ENCODE results near the gene PPM1F. TPM values are rescaled to one million over a fixed set of nuclear protein-coding genes. Genes with fewer than 3 reads are reported as not detected.
"Not testable (repeated sequence)": the region's sequence is repeated elsewhere in the genome, so short reads cannot be mapped to it uniquely, and the experiment has no call there.

The PPM1F gene
- total and polyA plus RNA-seq, 10 of the 15 experiments (the other 5 are each of a cell fraction or from before 2014, with no cell fraction given) = 0.55 to 26.3 (median 9.7) TPM

- SMC1A ChIA-PET (ENCODE audit: uncharacterized antibody, unreplicated experiment); H3K27ac ChIP-seq (ENCODE audit: control insufficient read depth, insufficient read depth); POLR2A ChIA-PET; H3K9me3 ChIP-seq (replicated peaks; ENCODE audit: control insufficient read depth, insufficient read depth, low read length); H2AFZ ChIP-seq (ENCODE audit: control insufficient read depth, low read depth, low read length); H3K4me2 ChIP-seq (ENCODE audit: control insufficient read depth, insufficient read depth); DNase-seq (ENCODE audit: low read depth, low spot score); H3K9ac ChIP-seq (ENCODE audit: control insufficient read depth, insufficient read depth, low read length); BruUV-seq (replicated peaks); in situ Hi-C loops (cut with MboI); H3K4me1 ChIP-seq (ENCODE audit: control insufficient read depth, insufficient read depth, low read length); H4K20me1 ChIP-seq (ENCODE audit: control insufficient read depth, insufficient read depth); CTCF ChIA-PET; ATAC-seq; FAIRE-seq; H3K4me3 ChIP-seq; RAD21 ChIA-PET (ENCODE audit: unreplicated experiment); intact Hi-C loops (cut with micrococcal nuclease; ENCODE audit: unreplicated experiment); H3K27me3 ChIP-seq (replicated peaks in 1 of 2; ENCODE audit: control insufficient read depth in 2 of 2, insufficient read depth in 2 of 2, low read length in 1 of 2); H3K79me2 ChIP-seq (ENCODE audit: control insufficient read depth, insufficient read depth, low read length); H3K36me3 ChIP-seq (ENCODE audit: control insufficient read depth in 2 of 2, insufficient read depth in 2 of 2, low read length in 1 of 2): not testable (repeated sequence)
- WGBS (ENCODE audit: insufficient coverage, insufficient replicate concordance, low lambda C conversion rate, missing lambda C conversion rate) = 63% methylated on average over 6 of the region's 11 CpGs
Measured at GRCh38 chr22:21905234-21905633, 47.4 kb downstream of the PPM1F start.

- Histone ChIP-seq H3K4me1 (ENCODE audit: control insufficient read depth, insufficient read depth, low read length) (peaks cover 5% of the 10 kb centered on the region; the same call in 1 of the 2 replicates), H3K79me2 (ENCODE audit: control insufficient read depth, insufficient read depth, low read length) (no peaks in the 10 kb centered on the region), H3K36me3 (ENCODE audit: control insufficient read depth in 2 of 2, insufficient read depth in 2 of 2, low read length in 1 of 2) (no peaks in the 10 kb centered on the region), H3K4me2 (ENCODE audit: control insufficient read depth, insufficient read depth) (no peak overlapping the region), H3K9ac (ENCODE audit: control insufficient read depth, insufficient read depth, low read length) (no peak overlapping the region), H3K27me3 (replicated peaks in 1 of 2; ENCODE audit: control insufficient read depth in 2 of 2, insufficient read depth in 2 of 2, low read length in 1 of 2) (no peaks in the 10 kb centered on the region; a peak in 1 of 4 replicates), H4K20me1 (ENCODE audit: control insufficient read depth, insufficient read depth) (no peaks in the 10 kb centered on the region), H3K27ac (ENCODE audit: control insufficient read depth, insufficient read depth) (no peak overlapping the region), H3K4me3 (no peak overlapping the region), H2AFZ (ENCODE audit: control insufficient read depth, low read depth, low read length) (no peak overlapping the region), H3K9me3 (replicated peaks; ENCODE audit: control insufficient read depth, insufficient read depth, low read length) (no peaks in the 10 kb centered on the region)
- intact Hi-C loops (cut with micrococcal nuclease; ENCODE audit: unreplicated experiment) = no loop called here
- no peak for DNase-seq (ENCODE audit: low read depth, low spot score)
- no peak for ATAC-seq
- SMC1A ChIA-PET (ENCODE audit: uncharacterized antibody, unreplicated experiment) = interaction anchor here (0.7 kb wide), 1 partner anchor 39 kb away, joined by 3 read pairs; no protein-coding TSS in a partner anchor
- no TSS peak for BruUV-seq (replicated peaks)
- FAIRE-seq = no peak
- RAD21 ChIA-PET (ENCODE audit: unreplicated experiment) = no interaction called here
- CTCF ChIA-PET = no interaction called here
- 66% methylated on average over 4 of the region's 4 CpGs for WGBS (ENCODE audit: insufficient coverage, insufficient replicate concordance, low lambda C conversion rate, missing lambda C conversion rate)
- in situ Hi-C loops (cut with MboI) = no loop called here
- POLR2A ChIA-PET = interaction anchor here (0.5 kb wide), 1 partner anchor 31 kb away, joined by 6 read pairs; no protein-coding TSS in a partner anchor
- no peak for TF ChIP-seq SKIL (IDR thresholded peaks at IDR 0.05; ENCODE audit: low read depth, poor library complexity, severe bottlenecking)
- no peak for TF ChIP-seq IRF4 (IDR thresholded peaks at IDR 0.05; ENCODE audit: low read depth, low read length)
- TF ChIP-seq WRNIP1 (IDR thresholded peaks at IDR 0.05; ENCODE audit: borderline replicate concordance, low read depth, low read length) = no peak
- no peak for TF ChIP-seq E4F1 (IDR thresholded peaks at IDR 0.05; ENCODE audit: borderline replicate concordance, partially characterized antibody)
- TF ChIP-seq SMAD1 (IDR thresholded peaks at IDR 0.05; ENCODE audit: low read depth, partially characterized antibody) = no peak
- no peak for TF ChIP-seq ZBTB4 (CRISPR knock-in tag; IDR thresholded peaks at IDR 0.05)
- TF ChIP-seq POLR2AphosphoS2 (IDR thresholded peaks at IDR 0.05; ENCODE audit: low read depth, low read length) = no peak
- TF ChIP-seq RCOR1 (conservative IDR thresholded peaks at IDR 0.05; ENCODE audit: low read depth, low read length) = no peak
Measured at GRCh38 chr22:21904250-21904789, 48.3 kb downstream of the PPM1F start.

Measured in GM12878 (cell line).